Measurements from ENCODE around the gene ZNF284. TPM values are rescaled to one million over a fixed set of nuclear protein-coding genes. Genes with fewer than 3 reads are reported as not detected.

Gene ZNF284
- total and polyA plus RNA-seq, 4 donors = 0.62 to 4.1 (median 1.5) TPM

- ATAC-seq (ENCODE audit: insufficient read depth, low FRiP score) = no peak
- TF ChIP-seq CTCF (IDR thresholded peaks at IDR 0.05; ENCODE audit: control extremely low read depth, extremely low read depth) = no peak
- Histone ChIP-seq H3K27ac (ENCODE audit: low read depth in 1 of 2, low read length in 1 of 2) (no peak overlapping the region), H3K4me1 (ENCODE audit: control insufficient read depth in 5 of 5, insufficient read depth in 5 of 5, low read length in 5 of 5) (peaks cover 0 to 7% (median 1%) of the 10 kb centered on the region in 5 donors), H3K36me3 (ENCODE audit: control insufficient read depth in 4 of 4, insufficient read depth in 4 of 4, low read length in 4 of 4) (peaks cover 8 to 23% (median 17%) of the 10 kb centered on the region in 4 donors), H3K27me3 (ENCODE audit: control insufficient read depth in 3 of 3, insufficient read depth in 3 of 3, low read length in 2 of 3) (no peaks in the 10 kb centered on the region), H3K9me3 (ENCODE audit: control insufficient read depth in 4 of 4, insufficient read depth in 3 of 4, low read length in 3 of 4) (peaks cover 4 to 16% (median 12%) of the 10 kb centered on the region in 4 donors), H3K4me3 (no peak overlapping the region), H3K9ac (ENCODE audit: insufficient read depth in 1 of 2, low read length in 2 of 2) (no peak overlapping the region)
- WGBS, 2 donors = 20 to 26% methylated on average over 17 of the region's 17 CpGs
- DNase-seq = peak; percentile 74 to 83 (median 82)
These were observed 40.0 kb downstream of the ZNF284 start for GRCh38 chr19:44111910-44112463.

- 0% methylated on average over 11 of the region's 11 CpGs for WGBS, 2 donors
- ATAC-seq (ENCODE audit: insufficient read depth, low FRiP score) (no peak), DNase-seq (no peak)
- H3K9me3 ChIP-seq (ENCODE audit: control insufficient read depth in 4 of 4, insufficient read depth in 3 of 4, low read length in 3 of 4) = peaks cover 0 to 9% (median 6%) of the 10 kb centered on the region in 4 donors
- no peaks in the 10 kb centered on the region for H3K27me3 ChIP-seq (ENCODE audit: control insufficient read depth in 3 of 3, insufficient read depth in 3 of 3, low read length in 2 of 3)
- H3K4me1 ChIP-seq (ENCODE audit: control insufficient read depth in 5 of 5, insufficient read depth in 5 of 5, low read length in 5 of 5) = peaks cover 0 to 7% (median 1%) of the 10 kb centered on the region in 5 donors
- peak overlapping the region in 1 of 2 donors; percentile 83 for H3K9ac ChIP-seq (ENCODE audit: insufficient read depth in 1 of 2, low read length in 2 of 2)
- peaks cover 8 to 20% (median 10%) of the 10 kb centered on the region in 4 donors for H3K36me3 ChIP-seq (ENCODE audit: control insufficient read depth in 4 of 4, insufficient read depth in 4 of 4, low read length in 4 of 4)
- peak overlapping the region; percentile 77 for H3K4me3 ChIP-seq
- no peak for TF ChIP-seq CTCF (IDR thresholded peaks at IDR 0.05; ENCODE audit: control extremely low read depth, extremely low read depth)
- H3K27ac ChIP-seq (ENCODE audit: low read depth in 1 of 2, low read length in 1 of 2) = peak overlapping the region; percentile 52 to 56
These were observed 40.8 kb downstream of the ZNF284 start for GRCh38 chr19:44112802-44113137.

GRCh38 chr19:44113138-44113783, 41.3 kb downstream of the ZNF284 start, which contains the start of gene ZNF225:
ZNF225 (plus strand) TSS chr19:44113399; CDS start chr19:44115828, 2,429 bp downstream.
- H3K9me3 ChIP-seq (ENCODE audit: control insufficient read depth in 4 of 4, insufficient read depth in 3 of 4, low read length in 3 of 4) = peaks cover 0 to 6% (median 3%) of the 10 kb centered on the region in 4 donors
- H3K36me3 ChIP-seq (ENCODE audit: control insufficient read depth in 4 of 4, insufficient read depth in 4 of 4, low read length in 4 of 4) = peaks cover 9 to 18% (median 11%) of the 10 kb centered on the region in 4 donors
- no peak for TF ChIP-seq CTCF (IDR thresholded peaks at IDR 0.05; ENCODE audit: control extremely low read depth, extremely low read depth)
- DNase-seq (peak; percentile 98 to 100 (median 100)), ATAC-seq (ENCODE audit: insufficient read depth, low FRiP score) (peak; percentile 97)
- H3K27ac ChIP-seq (ENCODE audit: low read depth in 1 of 2, low read length in 1 of 2) = peak within 1 kb of the TSS; percentile 76 to 85
- peak within 1 kb of the TSS; percentile 96 for H3K4me3 ChIP-seq
- H3K27me3 ChIP-seq (ENCODE audit: control insufficient read depth in 3 of 3, insufficient read depth in 3 of 3, low read length in 2 of 3) = no peaks in the 10 kb centered on the region
- H3K9ac ChIP-seq (ENCODE audit: insufficient read depth in 1 of 2, low read length in 2 of 2) = peak within 1 kb of the TSS; percentile 73 to 83
- WGBS, 2 donors = 0% methylated on average over 44 of the region's 44 CpGs
- H3K4me1 ChIP-seq (ENCODE audit: control insufficient read depth in 5 of 5, insufficient read depth in 5 of 5, low read length in 5 of 5) = peaks cover 0 to 7% (median 1%) of the 10 kb centered on the region in 5 donors

Data from lung (tissue), 12 donors.